ENCODE data around the gene TRAFD1.

DNA sequence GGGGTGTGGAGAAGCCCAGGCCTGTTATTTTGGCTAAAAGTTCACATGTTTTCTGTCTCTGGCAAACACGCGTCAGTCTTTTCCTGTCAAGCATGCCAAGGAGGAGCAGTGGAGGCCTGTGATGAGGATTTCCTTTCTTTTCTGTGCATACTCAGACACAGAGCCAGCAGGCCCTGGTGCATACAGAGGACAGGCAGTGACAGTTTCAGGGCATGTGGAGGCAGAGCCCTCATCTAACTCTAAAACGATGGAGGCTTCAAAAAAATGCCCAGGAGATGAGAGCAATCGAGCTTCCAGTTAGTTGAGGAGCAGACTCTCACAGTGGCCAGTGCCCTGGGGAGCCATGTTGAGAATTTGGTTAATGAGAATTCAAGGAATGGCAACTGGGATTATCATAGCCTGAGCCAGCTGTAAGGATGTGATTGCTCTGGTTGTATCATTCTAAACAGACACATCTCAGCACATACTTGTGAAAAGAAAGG lies 66.5 kb downstream of the TRAFD1 start:
- TF ChIP-seq ZNF235 (CRISPR knock-in tag; IDR thresholded peaks at IDR 0.05; ENCODE audit: borderline replicate concordance), result no peak
- TF ChIP-seq FOXK2 (IDR thresholded peaks at IDR 0.05), result no peak
- TF ChIP-seq GFI1 (CRISPR knock-in tag; IDR thresholded peaks at IDR 0.05; ENCODE audit: borderline replicate concordance), result no peak
- TF ChIP-seq POLR2A (IDR thresholded peaks at IDR 0.05; ENCODE audit: insufficient read depth in 1 of 2, low read depth in 2 of 2, low read length in 2 of 2), result no peak
